Progenitor cell of endocrine pancreas (in vitro differentiated cells): ENCODE measurements around the gene SCAPER. TPM values are rescaled to one million over a fixed set of nuclear protein-coding genes. Genes with fewer than 3 reads are reported as not detected.
"Not testable (repeated sequence)": the region's sequence is repeated elsewhere in the genome, so short reads cannot be mapped to it uniquely, and the experiment has no call there.

Source experiments
- DNase-seq: peaks from one replicate; pipeline ENCODE4 v3.0.0; 2021; ENCODE audit warnings: low spot score; ENCODE audit not compliant: unreplicated experiment
- H3K27ac Mint-ChIP-seq: 2 replicates; pipeline ENCODE4 v1.8.0; 2021; ENCODE audit warnings: mild to moderate bottlenecking, moderate library complexity, mixed read lengths
- H3K27me3 Mint-ChIP-seq: 2 replicates; pipeline ENCODE4 v1.8.0; 2021; ENCODE audit warnings: mixed read lengths
- H3K36me3 Mint-ChIP-seq: 2 replicates; pipeline ENCODE4 v1.8.0; 2022; ENCODE audit warnings: mixed read lengths; ENCODE audit not compliant: insufficient read depth
- H3K4me1 Mint-ChIP-seq: 2 replicates; pipeline ENCODE4 v1.8.0; 2021; ENCODE audit warnings: low read depth, mixed read lengths
- H3K4me3 Mint-ChIP-seq: 2 replicates; pipeline ENCODE4 v1.8.0; 2021; ENCODE audit warnings: low read depth, mild to moderate bottlenecking, moderate library complexity, mixed read lengths
- H3K9me3 Mint-ChIP-seq: 2 replicates; pipeline ENCODE4 v1.8.0; 2021; ENCODE audit warnings: low read depth, mixed read lengths
- total RNA-seq: library from RNA; stranded (reverse); gene quantifications from 2 replicates; pipeline ENCODE4 v1.2.1, GENCODE V29; 2021
- TF ChIP-seq, protein P1 (sequence below): fragments of 200-600 bp; sonication (generic); IDR thresholded peaks from one replicate; pipeline ENCODE4 v1.5.0; 2021; ENCODE audit warnings: antibody characterized with exemption, mild to moderate bottlenecking; ENCODE audit not compliant: unreplicated experiment

Gene SCAPER
- total RNA-seq, 1 donor from 2014 or later: 43.1 TPM

DNA sequence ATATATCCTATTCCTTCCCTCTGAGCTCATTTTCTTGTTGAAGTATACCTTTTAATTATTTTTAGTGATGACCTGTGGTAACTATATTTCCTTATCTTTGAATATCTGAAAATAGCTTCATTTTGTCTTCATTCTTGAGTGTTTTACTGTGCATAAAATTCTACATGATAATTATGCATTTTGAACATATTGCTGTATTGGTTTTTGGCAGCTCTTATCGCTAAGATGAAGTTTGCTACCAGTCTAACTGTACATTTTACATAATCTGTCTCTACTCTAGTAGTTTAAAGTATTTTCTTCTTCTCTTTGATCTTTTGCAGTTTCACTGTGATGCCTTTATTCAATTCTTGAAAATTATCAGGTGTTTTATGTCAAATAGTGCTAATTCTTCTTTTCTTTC lies 379.0 kb downstream of the SCAPER start:
- no peak overlapping the region for H3K4me3 Mint-ChIP-seq
- TF ChIP-seq, protein P1, sequence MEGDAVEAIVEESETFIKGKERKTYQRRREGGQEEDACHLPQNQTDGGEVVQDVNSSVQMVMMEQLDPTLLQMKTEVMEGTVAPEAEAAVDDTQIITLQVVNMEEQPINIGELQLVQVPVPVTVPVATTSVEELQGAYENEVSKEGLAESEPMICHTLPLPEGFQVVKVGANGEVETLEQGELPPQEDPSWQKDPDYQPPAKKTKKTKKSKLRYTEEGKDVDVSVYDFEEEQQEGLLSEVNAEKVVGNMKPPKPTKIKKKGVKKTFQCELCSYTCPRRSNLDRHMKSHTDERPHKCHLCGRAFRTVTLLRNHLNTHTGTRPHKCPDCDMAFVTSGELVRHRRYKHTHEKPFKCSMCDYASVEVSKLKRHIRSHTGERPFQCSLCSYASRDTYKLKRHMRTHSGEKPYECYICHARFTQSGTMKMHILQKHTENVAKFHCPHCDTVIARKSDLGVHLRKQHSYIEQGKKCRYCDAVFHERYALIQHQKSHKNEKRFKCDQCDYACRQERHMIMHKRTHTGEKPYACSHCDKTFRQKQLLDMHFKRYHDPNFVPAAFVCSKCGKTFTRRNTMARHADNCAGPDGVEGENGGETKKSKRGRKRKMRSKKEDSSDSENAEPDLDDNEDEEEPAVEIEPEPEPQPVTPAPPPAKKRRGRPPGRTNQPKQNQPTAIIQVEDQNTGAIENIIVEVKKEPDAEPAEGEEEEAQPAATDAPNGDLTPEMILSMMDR: no peak

DNA sequence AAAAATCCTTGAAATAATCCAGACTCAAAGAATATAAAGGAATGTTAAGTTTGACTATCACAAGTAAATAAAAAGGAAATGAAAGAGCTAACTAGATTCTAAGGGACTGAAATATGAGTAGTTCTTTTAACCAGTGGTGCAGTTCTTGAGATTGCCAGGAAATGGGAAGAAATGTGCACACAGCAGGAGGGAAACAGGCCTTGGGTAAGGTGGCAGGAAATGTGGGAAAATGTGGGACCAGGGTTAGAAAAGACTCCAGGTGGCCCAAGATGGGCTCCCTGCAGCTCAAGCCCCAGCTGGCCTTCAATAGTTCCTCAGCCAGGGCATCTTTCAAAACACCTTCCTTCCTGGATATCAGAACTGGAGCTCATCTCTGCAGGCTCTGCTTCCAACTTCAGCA lies 387.2 kb downstream of the SCAPER start:
- Mint-ChIP-seq H3K27me3 (peaks cover 3% of the 10 kb centered on the region), H3K9me3 (no peaks in the 10 kb centered on the region), H3K36me3 (no peaks in the 10 kb centered on the region), H3K27ac (no peak overlapping the region), H3K4me3 (no peak overlapping the region), H3K4me1 (peaks cover 2% of the 10 kb centered on the region)
- no peak for DNase-seq
- TF ChIP-seq, protein P1: no peak

More for the DNA sequence above, 379.0 kb downstream of the SCAPER start:
- Mint-ChIP-seq H3K4me1 (peaks cover 1% of the 10 kb centered on the region), H3K36me3 (peaks cover 3% of the 10 kb centered on the region), H3K27me3 (no peaks in the 10 kb centered on the region), H3K27ac (no peak overlapping the region), H3K9me3 (no peaks in the 10 kb centered on the region)
- no peak for DNase-seq

DNA sequence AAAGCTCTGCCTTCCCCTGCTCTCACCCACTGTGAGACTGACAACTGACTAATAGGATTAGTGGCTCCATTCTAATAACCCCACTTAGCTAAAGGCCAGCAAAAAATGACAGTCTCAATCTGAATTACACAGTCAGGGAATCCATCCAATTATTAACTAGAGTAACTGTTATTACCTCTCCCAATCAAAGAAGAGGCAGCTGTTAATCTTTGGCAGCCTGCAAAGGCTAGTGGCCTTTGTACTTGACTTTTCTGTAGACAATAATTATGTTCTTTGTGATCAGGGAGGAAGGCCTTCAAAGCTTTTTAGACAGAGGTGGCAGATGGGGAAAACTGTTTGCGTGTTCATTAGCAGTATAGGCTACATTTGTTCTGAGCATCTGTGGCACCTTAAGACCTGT lies 390.9 kb downstream of the SCAPER start:
- no peak overlapping the region for H3K4me3 Mint-ChIP-seq
- peaks cover 1% of the 10 kb centered on the region for H3K36me3 Mint-ChIP-seq
- H3K9me3 Mint-ChIP-seq: peaks cover 9% of the 10 kb centered on the region
- H3K27me3 Mint-ChIP-seq: peaks cover 3% of the 10 kb centered on the region
- TF ChIP-seq, protein P1: no peak
- no peak overlapping the region for H3K27ac Mint-ChIP-seq
- H3K4me1 Mint-ChIP-seq: peaks cover 2% of the 10 kb centered on the region
- no peak for DNase-seq

DNA sequence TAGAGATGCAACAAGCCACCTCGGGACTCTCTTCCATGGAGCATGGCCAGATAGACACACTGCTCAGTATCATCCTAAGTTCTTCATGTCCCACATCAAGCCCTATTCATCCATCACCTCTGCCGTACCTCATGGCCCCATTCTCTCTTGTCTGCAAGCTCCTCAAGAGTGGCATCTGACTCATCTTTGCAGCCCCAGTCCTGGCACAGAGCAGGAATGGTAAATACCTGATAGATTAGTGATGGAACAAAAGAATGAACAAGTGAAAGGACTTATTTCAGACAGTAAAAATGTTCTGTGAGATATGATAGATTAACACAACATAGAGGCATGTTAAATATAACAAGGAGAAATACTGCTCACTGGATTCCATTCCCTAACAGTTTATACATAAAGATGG lies 392.2 kb downstream of the SCAPER start:
- Mint-ChIP-seq H3K4me3 (no peak overlapping the region), H3K36me3 (peaks cover 1% of the 10 kb centered on the region), H3K27me3 (peaks cover 3% of the 10 kb centered on the region), H3K27ac (no peak overlapping the region), H3K9me3 (peaks cover 9% of the 10 kb centered on the region), H3K4me1 (peaks cover 2% of the 10 kb centered on the region)
- TF ChIP-seq, protein P1: no peak
- no peak for DNase-seq

DNA sequence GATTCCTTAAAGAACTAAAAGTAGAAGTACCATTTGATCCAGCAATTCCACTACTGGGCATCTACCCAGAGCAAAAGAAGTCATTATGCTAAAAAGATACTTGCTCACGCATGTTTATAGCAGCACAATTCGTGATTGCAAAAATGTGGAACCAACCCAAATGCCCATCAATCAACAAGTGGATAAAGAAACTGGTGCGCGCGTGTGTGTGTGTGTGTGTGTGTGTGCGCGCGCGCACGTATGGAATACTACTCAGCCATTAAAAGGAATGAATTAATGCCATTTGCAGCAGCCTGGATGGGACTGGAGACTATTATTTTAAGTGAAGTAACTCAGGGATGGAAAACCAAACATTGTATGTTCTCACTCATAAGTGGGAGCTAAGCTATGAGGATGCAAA lies 394.5 kb downstream of the SCAPER start:
- not testable (repeated sequence) for H3K36me3 Mint-ChIP-seq, DNase-seq, H3K4me3 Mint-ChIP-seq, H3K4me1 Mint-ChIP-seq, H3K27ac Mint-ChIP-seq, H3K27me3 Mint-ChIP-seq
- H3K9me3 Mint-ChIP-seq: peaks cover 12% of the 10 kb centered on the region

DNA sequence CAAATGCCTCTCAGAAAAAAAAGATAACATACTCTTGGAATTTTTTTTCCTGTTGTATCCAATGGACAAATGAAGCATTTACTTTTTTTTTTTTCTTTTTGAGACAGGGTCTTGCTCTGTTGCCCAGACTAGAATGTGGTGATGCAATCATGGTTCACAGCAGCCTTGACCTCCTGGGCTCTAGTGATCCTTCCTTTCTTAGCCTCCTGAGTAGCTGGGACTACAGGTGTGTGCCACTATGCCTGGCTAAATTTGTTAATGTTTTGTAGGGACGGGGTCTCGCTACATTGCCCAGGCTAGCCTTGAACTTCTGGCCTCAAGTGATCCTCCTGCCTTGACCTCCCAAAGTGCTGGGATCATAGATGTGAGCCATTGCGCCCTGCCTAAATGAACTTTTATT lies 401.3 kb downstream of the SCAPER start:
- DNase-seq: no peak
- Mint-ChIP-seq H3K27me3 (peaks cover 15% of the 10 kb centered on the region), H3K9me3 (peaks cover 4% of the 10 kb centered on the region), H3K4me3 (no peak overlapping the region), H3K36me3 (peaks cover 7% of the 10 kb centered on the region), H3K4me1 (peaks cover 14% of the 10 kb centered on the region), H3K27ac (no peak overlapping the region)
- TF ChIP-seq, protein P1: no peak
